Fibroblast of pulmonary artery (primary cell): Measurements from ENCODE around the gene RSRC2.

Experiments
- DNase-seq: peaks from one replicate; pipeline ENCODE4 v3.0.0-alpha.2; 2010; ENCODE audit warnings: low read depth
- H3K4me3 ChIP-seq: replicated peaks from 2 replicates; pipeline ENCODE4 v1.5.1; 2011; ENCODE audit warnings: low read depth, mild to moderate bottlenecking, control low read depth, low read length, moderate library complexity
- TF ChIP-seq, protein P1 (sequence below): IDR thresholded peaks from 2 replicates; pipeline ENCODE4 v1.5.1; 2011; ENCODE audit warnings: mild to moderate bottlenecking, control low read depth, low read length, inconsistent platforms; ENCODE audit errors: missing control alignments

The RSRC2 gene

DNA sequence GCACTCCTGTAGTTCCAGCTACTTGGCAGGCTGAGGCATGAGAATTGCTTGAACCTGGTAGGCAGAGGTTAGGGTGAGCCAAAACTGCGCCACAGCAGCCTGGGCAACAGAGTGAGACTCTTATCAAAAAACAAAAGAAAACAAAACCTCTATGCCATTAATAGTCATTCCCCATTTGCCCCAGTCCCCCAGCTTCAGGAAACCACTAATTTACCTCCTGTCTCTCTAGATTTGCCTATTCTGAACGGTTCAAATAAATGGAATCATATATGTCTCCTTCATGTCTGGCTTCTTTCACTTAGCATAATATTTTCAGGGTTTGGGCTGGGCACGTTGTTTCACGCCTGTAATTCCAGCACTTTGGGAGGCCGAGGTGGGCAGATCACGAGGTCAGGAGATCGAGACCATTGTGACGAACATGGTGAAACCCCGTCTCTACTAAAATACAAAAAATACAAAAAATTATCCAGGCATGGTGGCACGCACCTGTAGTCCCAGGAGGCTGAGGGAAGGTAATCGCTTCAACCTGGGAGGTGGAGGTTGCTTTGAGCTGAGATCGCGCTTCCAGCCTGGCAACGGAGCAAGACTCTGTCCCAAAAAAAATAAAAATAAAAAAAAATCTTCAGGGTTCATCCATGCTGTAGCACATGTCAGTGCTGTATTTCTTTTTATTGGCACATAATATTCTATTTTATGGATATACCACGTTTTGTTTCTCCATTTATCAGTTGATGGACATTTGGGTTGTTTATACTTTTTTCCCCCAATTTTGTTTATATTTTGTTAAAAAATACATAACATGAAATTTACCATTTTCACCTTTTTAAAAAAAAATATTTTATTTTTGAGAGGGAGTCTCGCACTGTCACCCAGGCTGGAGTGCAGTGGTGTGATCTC lies 32.3 kb upstream of the RSRC2 start:
- no peak overlapping the region for H3K4me3 ChIP-seq
- no peak for DNase-seq
- TF ChIP-seq, protein P1, sequence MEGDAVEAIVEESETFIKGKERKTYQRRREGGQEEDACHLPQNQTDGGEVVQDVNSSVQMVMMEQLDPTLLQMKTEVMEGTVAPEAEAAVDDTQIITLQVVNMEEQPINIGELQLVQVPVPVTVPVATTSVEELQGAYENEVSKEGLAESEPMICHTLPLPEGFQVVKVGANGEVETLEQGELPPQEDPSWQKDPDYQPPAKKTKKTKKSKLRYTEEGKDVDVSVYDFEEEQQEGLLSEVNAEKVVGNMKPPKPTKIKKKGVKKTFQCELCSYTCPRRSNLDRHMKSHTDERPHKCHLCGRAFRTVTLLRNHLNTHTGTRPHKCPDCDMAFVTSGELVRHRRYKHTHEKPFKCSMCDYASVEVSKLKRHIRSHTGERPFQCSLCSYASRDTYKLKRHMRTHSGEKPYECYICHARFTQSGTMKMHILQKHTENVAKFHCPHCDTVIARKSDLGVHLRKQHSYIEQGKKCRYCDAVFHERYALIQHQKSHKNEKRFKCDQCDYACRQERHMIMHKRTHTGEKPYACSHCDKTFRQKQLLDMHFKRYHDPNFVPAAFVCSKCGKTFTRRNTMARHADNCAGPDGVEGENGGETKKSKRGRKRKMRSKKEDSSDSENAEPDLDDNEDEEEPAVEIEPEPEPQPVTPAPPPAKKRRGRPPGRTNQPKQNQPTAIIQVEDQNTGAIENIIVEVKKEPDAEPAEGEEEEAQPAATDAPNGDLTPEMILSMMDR, result no peak

- no peak for DNase-seq
- TF ChIP-seq, protein P1, result no peak
- H3K4me3 ChIP-seq, result no peak overlapping the region
Measured at GRCh38 chr12:122547330-122547729, 20.6 kb upstream of the RSRC2 start.

GRCh38 chr12:122545855-122546254 lies 19.1 kb upstream of the RSRC2 start:
- TF ChIP-seq, protein P1, result no peak
- no peak for DNase-seq
- no peak overlapping the region for H3K4me3 ChIP-seq

GRCh38 chr12:122544537-122544936 lies 17.8 kb upstream of the RSRC2 start:
- no peak overlapping the region for H3K4me3 ChIP-seq
- DNase-seq, result no peak
- TF ChIP-seq, protein P1, result no peak

- TF ChIP-seq, protein P1, result no peak
- DNase-seq, result no peak
- no peak overlapping the region for H3K4me3 ChIP-seq
Measured at GRCh38 chr12:122538496-122538895, 11.8 kb upstream of the RSRC2 start.

DNA sequence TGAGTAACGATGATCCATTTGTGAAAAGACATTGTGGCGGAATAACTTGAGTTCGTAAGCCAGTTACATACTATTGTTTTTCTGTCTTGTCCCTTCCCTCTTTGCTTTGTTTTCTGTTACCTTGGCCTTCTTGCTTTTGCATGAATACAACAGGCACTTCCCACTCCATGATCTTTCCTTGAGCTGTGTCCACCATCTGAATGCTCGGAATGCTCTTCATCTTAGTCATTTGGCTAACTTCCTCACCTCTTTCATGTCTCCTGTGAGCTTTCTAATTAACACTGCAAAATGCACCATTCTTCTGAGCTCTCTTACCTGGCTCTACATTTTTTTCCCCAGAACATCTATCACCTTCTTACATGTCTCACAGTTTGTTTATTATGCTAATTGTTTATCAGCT lies 10.3 kb upstream of the RSRC2 start:
- no peak overlapping the region for H3K4me3 ChIP-seq

More for the DNA sequence above, 10.3 kb upstream of the RSRC2 start:
- TF ChIP-seq, protein P1, result no peak
- no peak for DNase-seq
